GM10266 (cell line): ENCODE results near the gene UBXN2A.
"Not testable (repeated sequence)": the region's sequence is repeated elsewhere in the genome, so short reads cannot be mapped to it uniquely, and the experiment has no call there.

Experiments
- DNase-seq: peaks from one replicate; pipeline ENCODE4 v3.0.0; 2012; ENCODE audit errors: extremely low spot score
- CTCF ChIP-seq: IDR thresholded peaks from 2 replicates; pipeline ENCODE4 v1.5.1; 2012; ENCODE audit warnings: mild to moderate bottlenecking, low read depth; ENCODE audit not compliant: control insufficient read depth, insufficient read depth; ENCODE audit errors: missing control alignments

Gene UBXN2A

GRCh38 chr2:23941644-23942043 is 1.4 kb downstream of the UBXN2A start:
- TF ChIP-seq CTCF = no peak
- DNase-seq = no peak

DNA sequence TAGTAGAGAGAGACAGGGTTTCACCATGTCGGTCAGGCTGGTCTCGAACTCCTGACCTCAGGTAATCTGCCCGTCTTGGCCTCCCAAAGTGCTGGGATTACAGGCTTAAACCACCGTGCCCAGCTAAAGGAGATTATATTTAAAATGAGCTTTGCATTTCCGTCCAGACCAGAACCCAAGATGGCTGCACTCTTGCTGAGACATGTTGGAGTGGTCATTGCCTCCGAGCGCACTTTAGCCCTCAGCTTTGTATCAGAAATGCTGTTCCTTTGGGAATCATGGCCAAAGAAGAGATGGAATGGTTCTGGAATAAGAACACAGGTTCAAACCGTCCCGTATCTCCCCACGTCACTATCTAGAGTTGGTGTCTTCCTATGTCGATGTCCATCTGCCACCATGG is 3.4 kb downstream of the UBXN2A start:
- no peak for DNase-seq
- no peak for TF ChIP-seq CTCF

- no peak for TF ChIP-seq CTCF
- no peak for DNase-seq
These were observed 4.3 kb downstream of the UBXN2A start for GRCh38 chr2:23944527-23944926.

DNA sequence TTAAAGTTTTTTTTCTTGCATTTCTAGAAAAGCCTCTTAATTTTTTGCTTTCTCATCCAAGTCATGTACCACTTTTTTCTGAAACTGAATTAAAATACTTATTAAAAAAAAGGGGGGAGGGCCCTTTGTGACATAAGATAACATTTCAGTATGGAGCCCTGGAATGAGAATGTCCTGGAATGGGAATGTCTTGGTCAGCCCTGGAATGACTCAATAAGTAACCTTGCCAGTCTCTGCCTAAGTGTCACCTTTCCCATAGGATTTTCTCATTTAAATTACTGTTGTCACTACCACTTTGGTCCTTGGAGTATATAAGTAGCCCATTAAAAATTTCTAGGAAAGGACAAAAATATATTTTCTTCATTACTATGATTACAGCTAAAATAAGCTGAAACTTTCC is 4.7 kb downstream of the UBXN2A start:
- TF ChIP-seq CTCF = no peak
- no peak for DNase-seq

DNA sequence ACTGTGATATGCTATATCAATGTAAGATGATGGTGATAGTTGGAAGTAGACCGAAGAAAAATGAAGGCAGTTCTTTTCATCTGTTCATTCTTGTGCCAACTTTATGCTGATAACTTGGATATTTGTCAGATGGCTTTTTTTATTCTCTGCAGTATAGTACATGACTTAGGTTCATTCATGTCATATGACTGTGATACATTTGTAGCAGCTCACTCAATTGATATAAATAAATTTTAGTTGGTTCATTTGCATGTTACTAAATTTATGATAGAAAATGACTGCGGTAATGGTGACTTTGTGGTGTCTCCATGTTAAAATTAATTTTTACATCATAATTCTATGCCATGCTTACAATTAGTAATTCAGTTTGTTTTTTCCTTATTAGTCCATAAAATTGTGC is 7.1 kb downstream of the UBXN2A start:
- no peak for DNase-seq
- TF ChIP-seq CTCF = no peak

DNA sequence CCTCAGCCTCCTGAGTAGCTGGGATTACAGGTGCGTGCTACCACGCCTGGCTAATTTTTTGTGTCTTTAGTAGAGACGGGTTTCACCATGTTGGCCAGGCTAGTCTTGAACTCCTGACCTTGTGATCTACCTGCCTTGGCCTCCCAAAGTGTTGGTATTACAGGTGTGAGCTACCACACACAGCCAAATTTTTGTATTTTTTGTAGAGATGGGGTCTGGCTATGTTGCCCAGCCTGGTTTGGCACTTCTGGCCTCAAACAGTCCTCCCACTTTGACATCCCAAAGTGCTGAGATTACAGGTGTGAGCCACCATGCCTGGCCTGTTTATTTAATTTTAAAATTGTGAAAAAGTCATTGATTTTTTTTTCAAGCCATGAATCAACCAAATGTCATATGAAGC is 12.3 kb downstream of the UBXN2A start:
- not testable (repeated sequence) for DNase-seq

DNA sequence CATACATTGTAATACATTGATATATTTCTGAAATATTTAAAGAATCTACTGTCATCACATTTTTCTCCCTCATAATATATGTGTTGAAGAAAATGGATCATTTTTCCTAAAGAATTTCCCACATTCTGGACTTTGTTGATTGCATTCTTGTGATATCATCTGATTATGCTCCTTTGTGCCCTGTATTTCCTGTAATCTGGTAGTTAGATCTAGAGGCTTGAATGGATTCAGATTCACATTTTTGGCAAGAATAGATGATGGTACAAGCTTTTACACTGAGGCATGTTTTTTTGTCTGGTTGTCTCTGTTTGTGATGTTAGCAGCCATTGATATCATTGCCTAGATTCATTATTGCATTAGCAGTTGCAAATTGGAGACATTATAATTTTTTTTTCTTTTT is 13.4 kb downstream of the UBXN2A start:
- DNase-seq = no peak
- no peak for TF ChIP-seq CTCF

GRCh38 chr2:23954325-23955014 is 14.2 kb downstream of the UBXN2A start:
- no peak for TF ChIP-seq CTCF
- DNase-seq = no peak
